OCI-LY3 (cell line): ENCODE results near the gene ADAMTS16.

Source experiments
- H2AFZ ChIP-seq: fragments of 200-600, 300-600 bp; shearing (Covaris generic); 2 replicates; pipeline ENCODE4 v1.6.0; 2014; ENCODE audit warnings: antibody characterized with exemption, low read depth, low read length
- H3K27ac ChIP-seq: fragments of 200-600, 300-600 bp; sonication (generic); 2 replicates; pipeline ENCODE4 v1.5.1; 2014; ENCODE audit warnings: mild to moderate bottlenecking, low read length, moderate library complexity, mixed read lengths
- H3K27me3 ChIP-seq: fragments of 200-600, 300-600 bp; sonication (generic); 2 replicates; pipeline ENCODE4 v1.6.1; 2014; ENCODE audit warnings: low read depth, low read length, mixed read lengths
- H3K36me3 ChIP-seq: fragments of 200-600, 300-600 bp; sonication (generic); replicated peaks from 2 replicates; pipeline ENCODE3; 2014; ENCODE audit warnings: low read depth, low read length, mixed read lengths
- H3K4me1 ChIP-seq: fragments of 300-600, 200-600 bp; sonication (generic); 2 replicates; pipeline ENCODE4 v1.6.1; 2014; ENCODE audit warnings: low read length, mixed read lengths
- H3K4me2 ChIP-seq: fragments of 200-600, 300-600 bp; sonication (generic); 2 replicates; pipeline ENCODE4 v1.6.1; 2014; ENCODE audit warnings: low read length, mixed read lengths
- H3K4me3 ChIP-seq: fragments of 300-600, 200-600 bp; sonication (generic); 2 replicates; pipeline ENCODE4 v1.5.1; 2014; ENCODE audit warnings: antibody characterized with exemption, mild to moderate bottlenecking, low read length, moderate library complexity
- H3K79me2 ChIP-seq: fragments of 300-600, 200-600 bp; shearing (Covaris generic); 2 replicates; pipeline ENCODE4 v1.6.1; 2014; ENCODE audit warnings: mild to moderate bottlenecking, low read length, mixed read lengths
- H3K9ac ChIP-seq: fragments of 300-600, 200-600 bp; shearing (Covaris generic); 2 replicates; pipeline ENCODE4 v1.6.0; 2014; ENCODE audit warnings: mild to moderate bottlenecking, low read length, moderate library complexity
- H3K9me3 ChIP-seq: fragments of 200-600, 300-600 bp; shearing (Covaris generic); 2 replicates; pipeline ENCODE4 v1.6.1; 2014; ENCODE audit warnings: low read length, mixed read lengths; ENCODE audit not compliant: insufficient read depth
- H4K20me1 ChIP-seq: fragments of 200-600, 300-600 bp; sonication (generic); 2 replicates; pipeline ENCODE4 v1.6.1; 2016; ENCODE audit warnings: low read length, mixed read lengths; ENCODE audit not compliant: insufficient read depth
- EZH2phosphoT487 ChIP-seq: fragments of 200-600 bp; shearing (Covaris generic); IDR thresholded peaks from 2 replicates; pipeline ENCODE4 v1.6.1; 2018; ENCODE audit warnings: antibody characterized with exemption, mixed run types, low read depth
- TF ChIP-seq, protein P1 (sequence below): fragments of 200-600, 300-600 bp; sonication (generic); IDR thresholded peaks from 2 replicates; pipeline ENCODE4 v1.5.1; 2014; ENCODE audit warnings: antibody characterized with exemption, low read length, low read depth

ADAMTS16 gene

DNA sequence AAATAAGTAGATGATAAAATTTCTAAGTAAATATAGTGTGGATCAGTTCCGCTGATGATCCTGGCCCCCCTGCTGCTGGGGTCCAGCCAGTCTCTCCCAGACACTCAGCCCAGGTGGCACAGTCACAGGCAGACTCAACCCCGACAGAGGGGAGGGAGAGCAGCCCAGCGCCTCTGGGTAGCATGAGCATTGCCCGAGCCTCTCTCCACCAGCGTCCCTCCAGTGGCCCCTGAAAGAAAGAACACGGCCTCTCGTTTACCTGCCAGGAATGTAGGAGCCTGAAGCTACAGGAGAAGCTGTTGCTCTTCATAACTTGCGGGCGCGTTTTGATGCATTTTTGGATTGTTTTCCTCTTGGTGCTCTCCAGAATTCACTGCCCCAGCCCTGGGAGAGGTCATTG, 213.6 kb downstream of the ADAMTS16 start:
- H4K20me1 ChIP-seq = no peaks in the 10 kb centered on the region
- no peak overlapping the region for H3K4me2 ChIP-seq
- no peaks in the 10 kb centered on the region for H3K9me3 ChIP-seq
- no peaks in the 10 kb centered on the region for H3K27me3 ChIP-seq
- H3K27ac ChIP-seq = no peak overlapping the region
- TF ChIP-seq, protein P1, sequence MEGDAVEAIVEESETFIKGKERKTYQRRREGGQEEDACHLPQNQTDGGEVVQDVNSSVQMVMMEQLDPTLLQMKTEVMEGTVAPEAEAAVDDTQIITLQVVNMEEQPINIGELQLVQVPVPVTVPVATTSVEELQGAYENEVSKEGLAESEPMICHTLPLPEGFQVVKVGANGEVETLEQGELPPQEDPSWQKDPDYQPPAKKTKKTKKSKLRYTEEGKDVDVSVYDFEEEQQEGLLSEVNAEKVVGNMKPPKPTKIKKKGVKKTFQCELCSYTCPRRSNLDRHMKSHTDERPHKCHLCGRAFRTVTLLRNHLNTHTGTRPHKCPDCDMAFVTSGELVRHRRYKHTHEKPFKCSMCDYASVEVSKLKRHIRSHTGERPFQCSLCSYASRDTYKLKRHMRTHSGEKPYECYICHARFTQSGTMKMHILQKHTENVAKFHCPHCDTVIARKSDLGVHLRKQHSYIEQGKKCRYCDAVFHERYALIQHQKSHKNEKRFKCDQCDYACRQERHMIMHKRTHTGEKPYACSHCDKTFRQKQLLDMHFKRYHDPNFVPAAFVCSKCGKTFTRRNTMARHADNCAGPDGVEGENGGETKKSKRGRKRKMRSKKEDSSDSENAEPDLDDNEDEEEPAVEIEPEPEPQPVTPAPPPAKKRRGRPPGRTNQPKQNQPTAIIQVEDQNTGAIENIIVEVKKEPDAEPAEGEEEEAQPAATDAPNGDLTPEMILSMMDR = no peak
- no peak for TF ChIP-seq EZH2phosphoT487
- H3K36me3 ChIP-seq = no peaks in the 10 kb centered on the region
- H3K9ac ChIP-seq = no peak overlapping the region
- H3K79me2 ChIP-seq = no peaks in the 10 kb centered on the region
- H2AFZ ChIP-seq = no peak overlapping the region
- H3K4me1 ChIP-seq = no peaks in the 10 kb centered on the region
- H3K4me3 ChIP-seq = no peak overlapping the region

GRCh38 chr5:5356765-5357164, 216.6 kb downstream of the ADAMTS16 start:
- H3K9me3 ChIP-seq = no peaks in the 10 kb centered on the region
- no peak for TF ChIP-seq EZH2phosphoT487
- TF ChIP-seq, protein P1 = no peak
- no peaks in the 10 kb centered on the region for H3K4me1 ChIP-seq
- no peak overlapping the region for H3K4me3 ChIP-seq
- H3K9ac ChIP-seq = no peak overlapping the region
- no peaks in the 10 kb centered on the region for H4K20me1 ChIP-seq
- H3K27me3 ChIP-seq = no peaks in the 10 kb centered on the region
- no peaks in the 10 kb centered on the region for H3K36me3 ChIP-seq
- H3K27ac ChIP-seq = no peak overlapping the region
- H3K4me2 ChIP-seq = no peak overlapping the region
- no peak overlapping the region for H2AFZ ChIP-seq
- no peaks in the 10 kb centered on the region for H3K79me2 ChIP-seq

DNA sequence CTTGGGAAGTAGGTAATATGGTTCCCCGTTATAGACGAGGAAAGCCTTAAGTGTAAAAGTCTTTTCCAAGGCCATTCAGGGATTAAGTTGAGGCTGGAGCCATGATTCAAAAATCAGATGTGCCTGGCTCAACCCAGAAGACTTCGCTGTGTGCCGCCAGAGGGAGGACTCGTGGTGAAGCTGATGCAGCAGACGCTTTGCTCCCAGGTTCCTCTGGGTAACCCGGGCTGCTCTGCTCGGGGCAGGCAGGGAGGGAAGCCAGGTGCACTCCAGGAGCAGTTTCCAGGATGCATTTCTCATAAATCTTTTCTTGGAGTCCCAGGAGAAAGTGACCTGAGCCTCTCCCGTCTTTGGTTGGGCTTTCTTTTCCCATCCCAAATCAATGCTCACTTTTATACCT, 219.5 kb downstream of the ADAMTS16 start:
- Histone ChIP-seq H3K9ac (no peak overlapping the region), H3K79me2 (no peaks in the 10 kb centered on the region), H2AFZ (no peak overlapping the region), H3K27ac (no peak overlapping the region), H3K9me3 (no peaks in the 10 kb centered on the region), H3K27me3 (no peaks in the 10 kb centered on the region), H3K36me3 (no peaks in the 10 kb centered on the region), H3K4me2 (no peak overlapping the region), H3K4me1 (no peaks in the 10 kb centered on the region), H4K20me1 (no peaks in the 10 kb centered on the region), H3K4me3 (no peak overlapping the region)
- TF ChIP-seq, protein P1 = no peak
- no peak for TF ChIP-seq EZH2phosphoT487

DNA sequence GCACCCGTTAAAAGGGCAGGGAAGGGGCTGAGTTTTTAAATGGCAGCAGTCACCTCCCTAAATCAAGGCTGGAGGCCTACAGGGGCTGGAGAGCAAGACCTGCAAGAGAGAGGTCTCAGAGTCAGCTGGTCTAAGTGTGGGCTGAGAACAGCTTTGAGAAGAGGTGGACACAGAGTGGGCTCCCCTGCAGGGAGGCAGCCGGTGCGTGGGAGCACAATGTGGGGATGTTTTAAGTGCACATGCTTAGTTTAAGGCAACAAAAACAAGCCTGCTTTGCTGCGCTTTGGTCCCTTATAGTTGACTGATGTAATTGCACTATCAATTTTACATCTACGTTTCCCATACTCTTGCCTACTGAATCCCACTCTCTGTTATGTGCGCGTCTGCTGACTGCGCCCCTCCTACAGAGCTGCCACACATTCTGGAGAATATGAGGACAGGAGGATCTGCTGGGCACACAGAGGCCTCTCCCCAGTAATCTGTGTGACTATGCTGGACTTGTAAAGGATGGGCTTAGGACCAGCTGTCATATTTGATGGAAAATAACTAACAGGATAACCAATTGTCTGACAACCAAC, 220.3 kb downstream of the ADAMTS16 start:
- Histone ChIP-seq H3K27ac (no peak overlapping the region), H3K79me2 (no peaks in the 10 kb centered on the region), H3K4me1 (no peaks in the 10 kb centered on the region), H3K9me3 (no peaks in the 10 kb centered on the region), H3K4me2 (no peak overlapping the region), H4K20me1 (no peaks in the 10 kb centered on the region), H2AFZ (no peak overlapping the region), H3K27me3 (no peaks in the 10 kb centered on the region), H3K4me3 (no peak overlapping the region), H3K36me3 (no peaks in the 10 kb centered on the region), H3K9ac (no peak overlapping the region)
- TF ChIP-seq EZH2phosphoT487 = no peak
- TF ChIP-seq, protein P1 = no peak
